NT2/D1 (cell line): Measurements from ENCODE around the gene FADD.

ENCODE experiments used
- DNase-seq: peaks from one replicate; pipeline ENCODE4 v3.0.0-alpha.2; 2011; ENCODE audit warnings: low read depth, low spot score
- H3K27me3 ChIP-seq: 2 replicates; pipeline ENCODE4 v1.6.0; 2011; ENCODE audit warnings: mild to moderate bottlenecking; ENCODE audit not compliant: insufficient read length, insufficient read depth
- H3K36me3 ChIP-seq: 2 replicates; pipeline ENCODE4 v1.6.1; 2011; ENCODE audit warnings: mild to moderate bottlenecking, low read length, mixed read lengths; ENCODE audit not compliant: insufficient read depth, insufficient read length
- H3K4me1 ChIP-seq: 2 replicates; pipeline ENCODE4 v1.5.1; 2011; ENCODE audit not compliant: insufficient read depth, insufficient read length
- H3K4me3 ChIP-seq: 2 replicates; pipeline ENCODE4 v1.5.1; 2011; ENCODE audit warnings: low read depth; ENCODE audit not compliant: insufficient read length
- H3K9ac ChIP-seq: 2 replicates; pipeline ENCODE4 v1.6.0; 2011; ENCODE audit warnings: low read depth; ENCODE audit not compliant: insufficient read length
- H3K9me3 ChIP-seq: 2 replicates; pipeline ENCODE4 v1.5.1; 2011; ENCODE audit warnings: mild to moderate bottlenecking, low read length; ENCODE audit not compliant: insufficient read depth
- SUZ12 ChIP-seq: IDR thresholded peaks from 2 replicates; pipeline ENCODE4 v1.6.1; 2011; ENCODE audit not compliant: insufficient read length, insufficient read depth; ENCODE audit errors: extremely low read depth
- YY1 ChIP-seq: IDR thresholded peaks from 2 replicates; pipeline ENCODE4 v1.6.1; 2011; ENCODE audit not compliant: insufficient read length, insufficient read depth
- ZNF274 ChIP-seq: IDR thresholded peaks from 2 replicates; pipeline ENCODE4 v1.6.1; 2011; ENCODE audit warnings: mild to moderate bottlenecking, low read depth, low read length

The FADD gene

GRCh38 chr11:70161043-70161625 lies 42.0 kb upstream of the FADD start:
- H3K4me3 ChIP-seq, result no peak overlapping the region
- H3K9ac ChIP-seq, result no peak overlapping the region
- TF ChIP-seq YY1, result no peak
- no peak for TF ChIP-seq SUZ12
- TF ChIP-seq ZNF274, result no peak
- H3K36me3 ChIP-seq, result no peaks in the 10 kb centered on the region
- no peaks in the 10 kb centered on the region for H3K9me3 ChIP-seq
- H3K4me1 ChIP-seq, result peaks cover 6% of the 10 kb centered on the region
- no peak for DNase-seq
- no peaks in the 10 kb centered on the region for H3K27me3 ChIP-seq

DNA sequence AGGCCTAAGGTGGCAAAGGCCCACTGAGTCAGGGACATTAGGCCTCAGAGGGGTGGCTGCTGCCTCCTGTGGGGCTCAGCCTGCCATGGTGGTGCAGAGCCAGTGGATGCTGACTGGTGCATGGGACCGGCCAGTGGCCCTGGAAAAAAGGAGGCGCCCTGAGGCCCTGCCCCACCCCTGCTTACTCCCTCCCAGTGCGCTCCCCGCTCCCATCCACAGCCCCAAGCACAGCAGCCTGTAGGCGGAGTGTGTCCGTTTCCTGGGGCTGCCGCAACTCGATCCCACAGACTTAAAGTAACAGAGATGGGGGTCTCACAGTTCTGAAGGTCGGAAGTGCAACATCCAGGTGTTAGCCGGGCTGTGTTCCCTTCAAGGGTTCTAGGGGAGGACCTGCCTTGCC lies 38.4 kb upstream of the FADD start:
- Histone ChIP-seq H3K27me3 (no peaks in the 10 kb centered on the region), H3K4me1 (peaks cover 7% of the 10 kb centered on the region), H3K9ac (no peak overlapping the region), H3K36me3 (no peaks in the 10 kb centered on the region), H3K9me3 (no peaks in the 10 kb centered on the region), H3K4me3 (no peak overlapping the region)
- no peak for TF ChIP-seq ZNF274
- TF ChIP-seq SUZ12, result no peak
- no peak for TF ChIP-seq YY1
- DNase-seq, result no peak

DNA sequence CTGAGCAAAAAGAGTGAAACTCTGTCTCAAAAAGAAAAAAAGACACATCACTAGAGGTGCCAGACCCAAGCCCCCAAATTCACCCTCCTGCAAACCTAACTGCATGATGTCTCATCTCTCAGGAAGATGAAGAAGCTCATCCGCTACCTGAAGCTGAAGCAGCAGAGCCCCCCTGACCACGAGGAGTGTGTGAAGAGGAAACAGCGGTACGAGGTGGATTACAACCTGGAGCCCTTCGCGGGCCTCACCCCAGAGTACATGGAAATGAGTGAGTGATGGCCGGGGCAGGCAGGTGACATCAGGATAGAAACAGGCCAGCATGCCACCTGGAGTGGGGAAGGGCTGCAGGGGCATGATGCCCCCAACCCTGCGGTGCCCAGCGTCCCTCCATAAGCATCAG lies 36.0 kb upstream of the FADD start:
- no peak overlapping the region for H3K9ac ChIP-seq
- H3K9me3 ChIP-seq, result no peaks in the 10 kb centered on the region
- no peak overlapping the region for H3K4me3 ChIP-seq
- H3K36me3 ChIP-seq, result no peaks in the 10 kb centered on the region
- TF ChIP-seq ZNF274, result no peak
- TF ChIP-seq YY1, result no peak
- no peak for TF ChIP-seq SUZ12
- no peak for DNase-seq
- H3K27me3 ChIP-seq, result no peaks in the 10 kb centered on the region
- H3K4me1 ChIP-seq, result peaks cover 7% of the 10 kb centered on the region

- DNase-seq, result no peak
- no peak for TF ChIP-seq ZNF274
- no peak overlapping the region for H3K9ac ChIP-seq
- H3K9me3 ChIP-seq, result no peaks in the 10 kb centered on the region
- peaks cover 7% of the 10 kb centered on the region for H3K4me1 ChIP-seq
- H3K36me3 ChIP-seq, result no peaks in the 10 kb centered on the region
- no peaks in the 10 kb centered on the region for H3K27me3 ChIP-seq
- H3K4me3 ChIP-seq, result no peak overlapping the region
Measured at GRCh38 chr11:70167723-70168404, 35.2 kb upstream of the FADD start.

GRCh38 chr11:70168405-70168754 lies 34.7 kb upstream of the FADD start:
- Histone ChIP-seq H3K9ac (no peak overlapping the region), H3K4me1 (peaks cover 7% of the 10 kb centered on the region), H3K4me3 (no peak overlapping the region), H3K27me3 (no peaks in the 10 kb centered on the region), H3K9me3 (no peaks in the 10 kb centered on the region), H3K36me3 (no peaks in the 10 kb centered on the region)
- DNase-seq, result no peak
- TF ChIP-seq YY1, result no peak
- no peak for TF ChIP-seq SUZ12
- no peak for TF ChIP-seq ZNF274

DNA sequence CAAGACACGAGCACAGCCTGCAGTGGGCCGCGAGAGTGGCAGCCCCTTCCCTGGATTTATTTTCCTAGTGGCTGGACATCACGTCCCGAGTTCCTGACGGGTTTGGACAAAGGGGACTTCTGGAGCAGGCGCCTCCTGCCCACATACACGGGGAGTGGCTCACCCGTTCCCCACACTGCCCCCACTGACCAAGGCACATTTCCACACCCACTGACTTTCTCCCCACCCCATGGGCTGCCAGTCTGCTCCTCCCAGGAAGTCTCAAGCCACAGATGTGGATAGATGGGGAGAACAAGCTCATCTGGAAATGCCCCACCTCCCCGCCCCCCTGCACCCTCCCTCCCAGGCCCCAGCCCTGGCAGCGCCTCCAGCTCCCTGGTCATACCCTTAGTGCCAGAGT lies 34.0 kb upstream of the FADD start:
- TF ChIP-seq ZNF274 (no peak), YY1 (no peak), SUZ12 (no peak)
- Histone ChIP-seq H3K36me3 (no peaks in the 10 kb centered on the region), H3K27me3 (no peaks in the 10 kb centered on the region), H3K9ac (no peak overlapping the region), H3K4me1 (peaks cover 7% of the 10 kb centered on the region), H3K9me3 (no peaks in the 10 kb centered on the region), H3K4me3 (no peak overlapping the region)
- no peak for DNase-seq

DNA sequence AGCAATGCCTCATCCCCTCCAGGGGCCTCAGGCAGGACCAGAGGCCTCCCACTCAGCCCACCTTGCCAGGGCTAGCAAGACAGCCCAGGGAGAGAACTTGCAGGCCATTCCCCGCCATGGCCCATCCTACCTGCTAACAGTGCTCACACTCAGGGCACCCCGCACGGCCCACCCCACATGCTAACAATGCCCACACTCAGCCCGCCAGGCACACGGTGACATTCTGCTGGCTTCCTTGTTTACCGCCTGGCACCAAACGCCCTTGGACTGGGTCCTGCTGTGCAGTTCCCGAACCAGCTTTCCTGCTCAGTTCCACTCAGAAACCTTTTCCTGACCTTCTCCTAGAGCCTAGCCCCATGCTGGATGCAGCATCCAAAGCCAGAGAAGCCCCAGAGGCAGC lies 33.5 kb upstream of the FADD start:
- no peaks in the 10 kb centered on the region for H3K9me3 ChIP-seq
- no peaks in the 10 kb centered on the region for H3K27me3 ChIP-seq
- no peak for DNase-seq
- no peak overlapping the region for H3K4me3 ChIP-seq
- TF ChIP-seq YY1, result no peak
- no peak for TF ChIP-seq ZNF274
- no peak for TF ChIP-seq SUZ12
- peaks cover 7% of the 10 kb centered on the region for H3K4me1 ChIP-seq
- no peak overlapping the region for H3K9ac ChIP-seq
- H3K36me3 ChIP-seq, result no peaks in the 10 kb centered on the region
